ENCODE results near the gene TBC1D17. TPM values are rescaled to one million over a fixed set of nuclear protein-coding genes. Genes with fewer than 3 reads are reported as not detected.

Gene TBC1D17
- total and polyA plus RNA-seq, 5 experiments from 2014 or later = 8.1 to 94.0 (median 17.7) TPM

GRCh38 chr19:49881186-49881585 is 3.7 kb downstream of the TBC1D17 start:
- no peak for DNase-seq
- Mint-ChIP-seq H3K27me3 (no peaks in the 10 kb centered on the region), H3K4me1 (peaks cover 12 to 19% (median 16%) of the 10 kb centered on the region in 4 donors), H3K27ac (peak overlapping the region in 1 of 10 donors; percentile 43), H3K9me3 (no peaks in the 10 kb centered on the region), H3K4me3 (no peak overlapping the region), H3K36me3 (peaks cover 0 to 57% (median 9%) of the 10 kb centered on the region in 3 donors)
- POLR2A ChIA-PET = no interaction called here
- ATAC-seq = no peak

GRCh38 chr19:49881672-49882394 is 4.3 kb downstream of the TBC1D17 start:
- ATAC-seq (no peak), DNase-seq (no peak)
- Mint-ChIP-seq H3K9me3 (no peaks in the 10 kb centered on the region), H3K4me3 (no peak overlapping the region), H3K36me3 (peaks cover 0 to 57% (median 9%) of the 10 kb centered on the region in 3 donors), H3K27me3 (no peaks in the 10 kb centered on the region), H3K27ac (no peak overlapping the region), H3K4me1 (peaks cover 12 to 19% (median 16%) of the 10 kb centered on the region in 4 donors)
- POLR2A ChIA-PET = interaction anchor here (0.7 kb wide), 1 partner anchor 48 kb away, joined by 3 read pairs; the partner anchor contains the start of genes ATF5 and NUP62

GRCh38 chr19:49882643-49883042 is 5.1 kb downstream of the TBC1D17 start:
- no peaks in the 10 kb centered on the region for H3K27me3 Mint-ChIP-seq
- POLR2A ChIA-PET = interaction anchor here (0.6 kb wide), 1 partner anchor 57 kb away, joined by 3 read pairs; no protein-coding TSS in a partner anchor

GRCh38 chr19:49883094-49883493 is 5.6 kb downstream of the TBC1D17 start:
- Mint-ChIP-seq H3K4me1 (peaks cover 9 to 17% (median 13%) of the 10 kb centered on the region in 4 donors), H3K4me3 (no peak overlapping the region), H3K9me3 (no peaks in the 10 kb centered on the region), H3K27ac (peak overlapping the region in 1 of 10 donors; percentile 5), H3K36me3 (peaks cover 0 to 56% (median 9%) of the 10 kb centered on the region in 3 donors), H3K27me3 (no peaks in the 10 kb centered on the region)
- POLR2A ChIA-PET = interaction anchor here (0.6 kb wide), 1 partner anchor 57 kb away, joined by 3 read pairs; no protein-coding TSS in a partner anchor
- ATAC-seq (no peak), DNase-seq (no peak)

More at GRCh38 chr19:49882643-49883042, 5.1 kb downstream of the TBC1D17 start:
- Mint-ChIP-seq H3K27ac (no peak overlapping the region), H3K36me3 (peaks cover 0 to 57% (median 9%) of the 10 kb centered on the region in 3 donors), H3K9me3 (no peaks in the 10 kb centered on the region), H3K4me1 (peaks cover 12 to 19% (median 16%) of the 10 kb centered on the region in 4 donors), H3K4me3 (no peak overlapping the region)
- DNase-seq = no peak
- no peak for ATAC-seq

GRCh38 chr19:49884109-49884508 is 6.6 kb downstream of the TBC1D17 start:
- POLR2A ChIA-PET = no interaction called here

GRCh38 chr19:49884760-49885159 is 7.3 kb downstream of the TBC1D17 start:
- no peaks in the 10 kb centered on the region for H3K9me3 Mint-ChIP-seq
- no peaks in the 10 kb centered on the region for H3K27me3 Mint-ChIP-seq
- DNase-seq = no peak
- peaks cover 0 to 2% (median under 1%) of the 10 kb centered on the region in 4 donors for H3K4me1 Mint-ChIP-seq
- no peak overlapping the region for H3K4me3 Mint-ChIP-seq
- no peak overlapping the region for H3K27ac Mint-ChIP-seq
- POLR2A ChIA-PET = no interaction called here
- peaks cover 0 to 53% (median 9%) of the 10 kb centered on the region in 3 donors for H3K36me3 Mint-ChIP-seq
- ATAC-seq = no peak

More at GRCh38 chr19:49884109-49884508, 6.6 kb downstream of the TBC1D17 start:
- H3K36me3 Mint-ChIP-seq = peaks cover 0 to 54% (median 9%) of the 10 kb centered on the region in 3 donors
- DNase-seq (no peak), ATAC-seq (no peak)
- no peaks in the 10 kb centered on the region for H3K9me3 Mint-ChIP-seq
- H3K27ac Mint-ChIP-seq = peak overlapping the region in 1 of 10 donors; percentile 84
- H3K4me1 Mint-ChIP-seq = peaks cover 1 to 7% (median 3%) of the 10 kb centered on the region in 4 donors
- H3K4me3 Mint-ChIP-seq = no peak overlapping the region
- no peaks in the 10 kb centered on the region for H3K27me3 Mint-ChIP-seq

- Mint-ChIP-seq H3K27ac (no peak overlapping the region), H3K4me1 (peaks cover 0 to 4% (median 0%) of the 10 kb centered on the region in 4 donors), H3K36me3 (peaks cover 0 to 36% (median 9%) of the 10 kb centered on the region in 3 donors), H3K9me3 (no peaks in the 10 kb centered on the region), H3K4me3 (no peak overlapping the region), H3K27me3 (no peaks in the 10 kb centered on the region)
- POLR2A ChIA-PET = interaction anchor here (1.0 to 2.0 kb wide), 4 partner anchors 10 to 43 kb away, joined by 3 to 7 read pairs (median 4); partner anchors contain the start of genes AKT1S1, ATF5, NUP62 and TBC1D17
- DNase-seq = no peak
- no peak for ATAC-seq
Observed at GRCh38 chr19:49887037-49887664, 9.6 kb downstream of the TBC1D17 start.

GRCh38 chr19:49887665-49888509 is 10.4 kb downstream of the TBC1D17 start:
- no peaks in the 10 kb centered on the region for H3K9me3 Mint-ChIP-seq

GRCh38 chr19:49888510-49888824 is 11.0 kb downstream of the TBC1D17 start:
- Mint-ChIP-seq H3K4me3 (peak overlapping the region in 3 of 10 donors; percentile 11 to 38 (median 37)), H3K27ac (peak overlapping the region in 2 of 10 donors; percentile 20 to 41), H3K36me3 (peaks cover 0 to 25% (median 5%) of the 10 kb centered on the region in 3 donors), H3K27me3 (no peaks in the 10 kb centered on the region), H3K9me3 (no peaks in the 10 kb centered on the region), H3K4me1 (peaks cover 0 to 9% (median under 1%) of the 10 kb centered on the region in 4 donors)
- ATAC-seq (no peak), DNase-seq (no peak)
- POLR2A ChIA-PET = interaction anchor here (2.0 to 2.3 kb wide), 2 partner anchors 11 to 171 kb away, joined by 5 to 7 read pairs; partner anchors contain the start of genes AKT1S1 and TBC1D17

More at GRCh38 chr19:49887665-49888509, 10.4 kb downstream of the TBC1D17 start:
- H3K36me3 Mint-ChIP-seq = peaks cover 0 to 30% (median 9%) of the 10 kb centered on the region in 3 donors
- POLR2A ChIA-PET = interaction anchor here (0.6 to 2.0 kb wide), 2 partner anchors 8 to 11 kb away, joined by 4 to 7 read pairs; partner anchors contain the start of genes AKT1S1 and TBC1D17
- H3K27me3 Mint-ChIP-seq = no peaks in the 10 kb centered on the region
- no peak for DNase-seq
- peaks cover 0 to 9% (median 0%) of the 10 kb centered on the region in 4 donors for H3K4me1 Mint-ChIP-seq
- ATAC-seq = no peak
- H3K4me3 Mint-ChIP-seq = peak overlapping the region in 1 of 10 donors; percentile 37
- no peak overlapping the region for H3K27ac Mint-ChIP-seq

GRCh38 chr19:49889038-49889686 is 11.7 kb downstream of the TBC1D17 start:
- no peaks in the 10 kb centered on the region for H3K9me3 Mint-ChIP-seq
- peak overlapping the region in 6 of 10 donors; percentile 7 to 52 (median 28) for H3K4me3 Mint-ChIP-seq
- no peak overlapping the region for H3K27ac Mint-ChIP-seq
- H3K36me3 Mint-ChIP-seq = peaks cover 0 to 20% (median 4%) of the 10 kb centered on the region in 3 donors
- no peaks in the 10 kb centered on the region for H3K27me3 Mint-ChIP-seq
- H3K4me1 Mint-ChIP-seq = peaks cover 0 to 9% (median under 1%) of the 10 kb centered on the region in 4 donors
- POLR2A ChIA-PET = interaction anchor here (0.6 to 3.0 kb wide), 5 partner anchors 12 to 171 kb away, joined by 3 to 20 read pairs (median 6); partner anchors contain the start of genes AKT1S1 and TBC1D17
- ATAC-seq (no peak), DNase-seq (no peak)

- Mint-ChIP-seq H3K27me3 (no peaks in the 10 kb centered on the region), H3K4me1 (peaks cover 0 to 9% (median under 1%) of the 10 kb centered on the region in 4 donors), H3K4me3 (peak overlapping the region; percentile 72 to 84 (median 81)), H3K9me3 (no peaks in the 10 kb centered on the region), H3K27ac (peak overlapping the region in 3 of 10 donors; percentile 15 to 72 (median 58)), H3K36me3 (peaks cover 0 to 15% (median 0%) of the 10 kb centered on the region in 3 donors)
- DNase-seq = peak; percentile 57 to 85 (median 74)
- ATAC-seq = peak; percentile 80 to 82
- POLR2A ChIA-PET = interaction anchor here (0.6 to 3.0 kb wide), 5 partner anchors 13 to 172 kb away, joined by 3 to 20 read pairs (median 5); partner anchors contain the start of genes AKT1S1, FUZ and TBC1D17
Observed at GRCh38 chr19:49889687-49890348, 12.3 kb downstream of the TBC1D17 start.

Measured in naive thymus-derived CD8-positive, alpha-beta T cell (primary cell).